HepG2 (cell line): ENCODE data around the gene PPP1CB.

ENCODE experiments used
- ARNT ChIP-seq: fragments of 450-650 bp; IDR thresholded peaks from 2 replicates; pipeline ENCODE4 v1.6.1; 2017
- JUN ChIP-seq: sonication (generic); formaldehyde crosslinking; IDR thresholded peaks from 2 replicates; pipeline ENCODE4 v1.4.0; 2020; ENCODE audit warnings: mild to moderate bottlenecking, missing genetic modification reagents
- ZKSCAN8 ChIP-seq: IDR thresholded peaks from 2 replicates; pipeline ENCODE4 v1.6.1; 2016; ENCODE audit warnings: borderline replicate concordance, missing genetic modification reagents, missing compliant biosample characterization

DNA sequence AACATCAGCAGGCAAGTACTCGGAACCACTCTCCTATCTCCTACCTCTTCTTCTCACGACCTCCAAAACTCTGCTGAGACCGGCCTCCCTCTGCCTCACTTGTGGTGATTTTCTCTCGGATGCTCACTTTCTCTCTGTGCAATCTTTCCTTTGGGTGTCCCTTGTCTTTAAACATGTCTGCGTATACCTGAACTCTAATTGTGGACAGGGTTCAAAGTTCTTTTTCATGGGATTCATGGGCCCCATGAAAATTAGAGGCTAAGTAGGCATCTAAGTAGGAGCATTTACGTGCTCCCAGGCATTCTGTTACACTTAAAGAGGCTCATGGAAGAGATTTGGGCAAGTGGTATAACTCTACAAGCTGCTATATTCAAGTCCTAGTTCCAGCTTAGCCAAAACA is 2.1 kb upstream of the PPP1CB start:
- TF ChIP-seq JUN (CRISPR knock-in tag) (no peak), ARNT (no peak), ZKSCAN8 (CRISPR knock-in tag) (no peak)
